Left lung (tissue), 10 donors: ENCODE data around the gene GALNS. TPM values are rescaled to one million over a fixed set of nuclear protein-coding genes. Genes with fewer than 3 reads are reported as not detected.

Experiments
- ATAC-seq: fragments of 200-7000 bp; cut with Tn5 transposase; one replicate; pipeline ENCODE4 v1.9.1; 2020; ENCODE audit warnings: moderate library complexity
- DNase-seq, 4 donors: peaks; one replicate each; pipeline ENCODE4 v3.0.0-alpha.2; 2013 to 2020
- H3K27ac ChIP-seq, 2 donors: fragments of 200-600 bp; sonication (generic) in 1 of 2; one replicate each; pipeline versions ENCODE4 v1.5.0 to v1.8.0; 2020 to 2021
- H3K27me3 ChIP-seq, 2 donors: fragments of 200-600 bp; sonication (generic) in 1 of 2; one replicate each; pipeline versions ENCODE4 v1.5.0 to v1.8.0; 2020 to 2021
- H3K36me3 ChIP-seq, 2 donors: fragments of 200-600 bp; sonication (generic) in 1 of 2; one replicate each; pipeline versions ENCODE4 v1.5.0 to v1.8.0; 2020 to 2021
- H3K4me1 ChIP-seq, 2 donors: fragments of 200-600 bp; one replicate each; pipeline ENCODE4 v1.8.0; 2021
- H3K4me3 ChIP-seq, 2 donors: fragments of 200-600 bp; sonication (generic) in 1 of 2; one replicate each; pipeline versions ENCODE4 v1.5.0 to v1.8.0; 2020 to 2021; ENCODE audit warnings: mild to moderate bottlenecking in 1 of 2
- H3K9me3 ChIP-seq, 2 donors: fragments of 200-600 bp; sonication (generic) in 1 of 2; one replicate each; pipeline versions ENCODE4 v1.5.0 to v1.8.0; 2020 to 2021
- intact Hi-C, 2 donors: fragments of 100-400 bp; cut with DNase I; formaldehyde crosslinking; loops; one replicate each; pipeline versions ENCODE4 v1.11.2 to v1.14.2; 2022
- polyA plus RNA-seq, 6 donors: library from polyadenylated mRNA; unstranded; fragments of 120-200 nt; gene quantifications; one replicate each; pipeline ENCODE4 v1.2.1, GENCODE V29; 2013; ENCODE audit not compliant: insufficient read length in 6 of 6
- total RNA-seq, 2 donors: library from RNA; stranded (reverse); fragmentation: NEBNext Ultra II Directional; extraction: Animal tissue kit (Norgen Biotek cat#: 25700); gene quantifications; one replicate each; pipeline ENCODE4 v1.2.1, GENCODE V29; 2021
- TF ChIP-seq, protein P1 (sequence below), 2 donors: fragments of 200-600 bp; sonication (generic) in 1 of 2; IDR thresholded peaks; one replicate each; pipeline versions ENCODE4 v1.5.0 to v1.8.0; 2021; ENCODE audit warnings: antibody characterized with exemption in 2 of 2
- donor health status: DM: no; HTN: yes; CAD: no.
- donor health status: DM: no; HTN: no; CAD: no.

Gene GALNS
- total and polyA plus RNA-seq, 8 donors = 23.8 to 46.5 (median 31.9) TPM

DNA sequence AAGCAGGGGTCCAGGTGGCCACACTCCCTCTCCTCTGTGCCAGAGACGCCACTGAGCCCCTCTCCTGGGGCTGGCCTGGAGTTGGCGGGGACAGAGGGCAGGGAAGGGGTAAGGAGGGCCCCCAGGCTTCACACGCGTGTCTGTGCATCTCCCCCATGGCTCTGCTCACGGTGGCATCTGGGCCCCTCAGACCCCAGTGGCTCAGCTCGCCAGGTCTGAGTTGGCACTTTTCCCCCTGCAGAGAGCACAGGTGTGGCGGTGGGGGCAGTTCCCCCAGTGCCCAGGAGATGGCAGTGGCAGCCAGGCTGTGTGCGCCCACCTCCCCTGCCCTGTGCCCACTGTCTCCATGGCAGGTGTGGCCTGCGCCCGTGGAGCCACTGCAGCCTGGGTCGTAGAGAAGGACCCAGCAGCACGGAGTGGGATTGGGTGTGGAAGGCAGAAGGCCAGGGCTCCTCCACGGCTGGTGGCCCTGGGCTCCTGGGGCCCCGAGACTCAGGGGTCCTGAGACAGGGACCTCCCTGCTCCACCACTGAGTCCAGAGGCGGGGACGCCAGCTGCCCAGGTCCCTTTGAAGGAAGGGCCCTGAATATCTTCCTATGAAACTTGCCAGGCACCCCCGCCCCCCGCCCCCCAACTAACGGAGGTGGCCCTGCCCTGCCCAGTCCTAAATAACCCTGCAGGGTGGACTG is 40.7 kb downstream of the GALNS start:
- ATAC-seq = no peak
- H3K27me3 ChIP-seq = no peaks in the 10 kb centered on the region
- H3K4me1 ChIP-seq = peaks cover under 1 to 20% of the 10 kb centered on the region in 2 donors
- TF ChIP-seq, protein P1, sequence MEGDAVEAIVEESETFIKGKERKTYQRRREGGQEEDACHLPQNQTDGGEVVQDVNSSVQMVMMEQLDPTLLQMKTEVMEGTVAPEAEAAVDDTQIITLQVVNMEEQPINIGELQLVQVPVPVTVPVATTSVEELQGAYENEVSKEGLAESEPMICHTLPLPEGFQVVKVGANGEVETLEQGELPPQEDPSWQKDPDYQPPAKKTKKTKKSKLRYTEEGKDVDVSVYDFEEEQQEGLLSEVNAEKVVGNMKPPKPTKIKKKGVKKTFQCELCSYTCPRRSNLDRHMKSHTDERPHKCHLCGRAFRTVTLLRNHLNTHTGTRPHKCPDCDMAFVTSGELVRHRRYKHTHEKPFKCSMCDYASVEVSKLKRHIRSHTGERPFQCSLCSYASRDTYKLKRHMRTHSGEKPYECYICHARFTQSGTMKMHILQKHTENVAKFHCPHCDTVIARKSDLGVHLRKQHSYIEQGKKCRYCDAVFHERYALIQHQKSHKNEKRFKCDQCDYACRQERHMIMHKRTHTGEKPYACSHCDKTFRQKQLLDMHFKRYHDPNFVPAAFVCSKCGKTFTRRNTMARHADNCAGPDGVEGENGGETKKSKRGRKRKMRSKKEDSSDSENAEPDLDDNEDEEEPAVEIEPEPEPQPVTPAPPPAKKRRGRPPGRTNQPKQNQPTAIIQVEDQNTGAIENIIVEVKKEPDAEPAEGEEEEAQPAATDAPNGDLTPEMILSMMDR (IDR thresholded peaks at IDR 0.05) = peak; percentile 57 to 70
- H3K27ac ChIP-seq = no peak overlapping the region
- peak in 1 of 4 donors; percentile 84 for DNase-seq
- no peak overlapping the region for H3K4me3 ChIP-seq
- intact Hi-C loops = no loop called here
- peaks cover 0 to 28% of the 10 kb centered on the region in 2 donors for H3K36me3 ChIP-seq
- H3K9me3 ChIP-seq = no peaks in the 10 kb centered on the region

- ATAC-seq = no peak
- H3K4me3 ChIP-seq = no peak overlapping the region
- no peaks in the 10 kb centered on the region for H3K27me3 ChIP-seq
- no peak overlapping the region for H3K27ac ChIP-seq
- H3K9me3 ChIP-seq = no peaks in the 10 kb centered on the region
- TF ChIP-seq, protein P1 (IDR thresholded peaks at IDR 0.05) = no peak
- intact Hi-C loops = no loop called here
- no peak for DNase-seq
- H3K4me1 ChIP-seq = peaks cover 9 to 28% of the 10 kb centered on the region in 2 donors
- H3K36me3 ChIP-seq = peaks cover 0 to 21% of the 10 kb centered on the region in 2 donors
Observed at GRCh38 chr16:88815227-88815626, 41.5 kb downstream of the GALNS start.

DNA sequence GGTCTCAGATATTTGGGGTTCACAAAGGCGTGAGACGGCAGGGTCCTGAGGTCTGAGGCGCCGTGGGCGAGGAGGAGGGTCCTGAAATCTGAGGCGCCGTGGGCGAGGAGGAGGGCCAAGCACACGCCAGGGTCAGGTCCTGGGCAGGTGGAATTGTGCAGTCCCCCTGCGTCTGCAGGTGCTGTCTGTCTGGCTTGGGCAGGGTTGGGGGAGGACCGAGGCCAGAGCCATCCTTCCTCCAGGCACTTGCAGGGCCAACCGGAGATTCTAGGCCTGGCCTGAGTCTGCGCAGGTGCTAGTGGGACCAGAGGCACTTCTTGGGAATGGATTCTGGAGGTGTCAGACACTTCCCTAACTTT is 42.6 kb downstream of the GALNS start:
- TF ChIP-seq, protein P1 (IDR thresholded peaks at IDR 0.05) = no peak
- intact Hi-C loops = no loop called here
- no peaks in the 10 kb centered on the region for H3K9me3 ChIP-seq
- no peak for DNase-seq
- no peak overlapping the region for H3K4me3 ChIP-seq
- H3K36me3 ChIP-seq = peaks cover 0 to 27% of the 10 kb centered on the region in 2 donors
- H3K27me3 ChIP-seq = no peaks in the 10 kb centered on the region
- H3K4me1 ChIP-seq = peaks cover 11 to 36% of the 10 kb centered on the region in 2 donors
- no peak for ATAC-seq
- no peak overlapping the region for H3K27ac ChIP-seq

DNA sequence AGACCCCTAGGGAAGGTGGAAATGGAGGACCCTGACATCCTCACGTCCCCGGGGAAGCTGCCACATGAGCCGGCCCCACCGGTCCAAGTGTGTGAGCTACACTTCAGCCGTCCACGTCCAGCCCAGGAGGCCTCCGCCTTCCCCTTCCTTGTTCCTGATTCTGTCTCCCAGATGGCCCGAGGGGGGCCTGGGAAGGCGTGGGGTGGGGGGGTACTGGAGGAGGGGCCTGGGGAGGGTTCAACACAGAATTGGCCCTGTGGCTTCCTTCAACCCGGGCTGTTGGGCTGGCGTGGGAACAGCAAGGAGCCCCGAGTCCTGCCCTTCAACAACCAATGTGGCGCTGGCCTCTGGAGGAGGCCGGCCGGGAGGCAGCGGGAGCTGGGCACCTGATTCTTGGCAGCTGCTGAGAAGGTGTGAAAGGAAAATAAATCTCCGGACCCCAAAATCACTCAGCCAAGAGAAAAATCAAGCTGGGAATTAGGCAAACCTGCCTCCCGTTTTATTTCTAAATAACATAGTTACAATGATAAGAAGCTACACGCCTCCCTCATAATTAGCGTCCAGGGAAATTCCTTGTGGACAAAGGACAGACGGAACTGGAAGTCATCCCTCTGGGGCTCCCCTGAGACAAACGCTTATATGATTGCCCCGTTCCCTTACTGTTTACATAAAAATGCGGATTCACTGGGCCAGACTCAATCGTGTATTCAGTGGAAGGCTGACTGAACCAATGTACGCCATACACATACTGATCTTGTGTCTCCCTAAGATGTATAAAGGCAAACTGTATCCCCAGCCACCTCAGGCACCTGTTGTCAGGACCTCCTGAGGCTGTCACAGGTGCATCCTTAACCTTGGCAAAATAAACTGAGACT is 43.2 kb downstream of the GALNS start:
- intact Hi-C loops = no loop called here
- H3K27ac ChIP-seq = peak overlapping the region in 1 of 2 donors; percentile 94
- H3K9me3 ChIP-seq = no peaks in the 10 kb centered on the region
- H3K4me3 ChIP-seq = no peak overlapping the region
- H3K4me1 ChIP-seq = peaks cover 11 to 36% of the 10 kb centered on the region in 2 donors
- TF ChIP-seq, protein P1 (IDR thresholded peaks at IDR 0.05) = no peak
- ATAC-seq = no peak
- H3K36me3 ChIP-seq = peaks cover 0 to 34% of the 10 kb centered on the region in 2 donors
- no peaks in the 10 kb centered on the region for H3K27me3 ChIP-seq
- no peak for DNase-seq
